Measurements from ENCODE around the gene PNPLA1.

GRCh38 chr6:36265744-36266143 is 4.1 kb upstream of the PNPLA1 start:
- TF ChIP-seq CTCF (conservative IDR thresholded peaks at IDR 0.05 in 1 of 2, IDR thresholded peaks at IDR 0.05 in 1 of 2; ENCODE audit: low read depth in 1 of 2, low read length in 2 of 2) (no peak), EZH2 (IDR thresholded peaks at IDR 0.05; ENCODE audit: low read length, missing control alignments) (no peak)

Data from fibroblast of lung (primary cell).